Hepatocyte (in vitro differentiated cells): ENCODE measurements around the gene SAP30L.

Experiments
- EZH2 ChIP-seq: fragments of 200-600 bp; sonication (generic); IDR thresholded peaks from 2 replicates; pipeline ENCODE4 v1.6.1; 2016; ENCODE audit warnings: antibody characterized with exemption, mild to moderate bottlenecking, borderline replicate concordance
- EZH2phosphoT487 ChIP-seq: fragments of 200-600 bp; sonication (generic); IDR thresholded peaks from one replicate; pipeline ENCODE4 v1.6.1; 2018; ENCODE audit warnings: antibody characterized with exemption, mild to moderate bottlenecking, low read depth, moderate library complexity; ENCODE audit not compliant: unreplicated experiment, severe bottlenecking
- TF ChIP-seq, protein P1 (sequence below): fragments of 200-600 bp; sonication (generic); IDR thresholded peaks from 2 replicates; pipeline ENCODE4 v1.5.1; 2016; ENCODE audit warnings: antibody characterized with exemption, mild to moderate bottlenecking; ENCODE audit not compliant: poor library complexity

- TF ChIP-seq, protein P1, sequence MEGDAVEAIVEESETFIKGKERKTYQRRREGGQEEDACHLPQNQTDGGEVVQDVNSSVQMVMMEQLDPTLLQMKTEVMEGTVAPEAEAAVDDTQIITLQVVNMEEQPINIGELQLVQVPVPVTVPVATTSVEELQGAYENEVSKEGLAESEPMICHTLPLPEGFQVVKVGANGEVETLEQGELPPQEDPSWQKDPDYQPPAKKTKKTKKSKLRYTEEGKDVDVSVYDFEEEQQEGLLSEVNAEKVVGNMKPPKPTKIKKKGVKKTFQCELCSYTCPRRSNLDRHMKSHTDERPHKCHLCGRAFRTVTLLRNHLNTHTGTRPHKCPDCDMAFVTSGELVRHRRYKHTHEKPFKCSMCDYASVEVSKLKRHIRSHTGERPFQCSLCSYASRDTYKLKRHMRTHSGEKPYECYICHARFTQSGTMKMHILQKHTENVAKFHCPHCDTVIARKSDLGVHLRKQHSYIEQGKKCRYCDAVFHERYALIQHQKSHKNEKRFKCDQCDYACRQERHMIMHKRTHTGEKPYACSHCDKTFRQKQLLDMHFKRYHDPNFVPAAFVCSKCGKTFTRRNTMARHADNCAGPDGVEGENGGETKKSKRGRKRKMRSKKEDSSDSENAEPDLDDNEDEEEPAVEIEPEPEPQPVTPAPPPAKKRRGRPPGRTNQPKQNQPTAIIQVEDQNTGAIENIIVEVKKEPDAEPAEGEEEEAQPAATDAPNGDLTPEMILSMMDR = no peak
- TF ChIP-seq EZH2 (no peak), EZH2phosphoT487 (no peak)
Observed at GRCh38 chr5:154437281-154437965, 8.4 kb upstream of the SAP30L start.
